H7 (cell line): ENCODE measurements around the gene CD99L2. TPM values are rescaled to one million over a fixed set of nuclear protein-coding genes. Genes with fewer than 3 reads are reported as not detected.

ENCODE experiments used
- DNase-seq: peaks from one replicate; pipeline ENCODE4 v3.0.0; 2012
- H3K27me3 ChIP-seq: 2 replicates; pipeline ENCODE4 v1.6.0; 2011; ENCODE audit warnings: mild to moderate bottlenecking, low read length; ENCODE audit not compliant: control insufficient read depth, insufficient read depth
- H3K36me3 ChIP-seq: replicated peaks from 2 replicates; pipeline ENCODE4 v1.5.1; 2011; ENCODE audit warnings: low read length; ENCODE audit not compliant: control insufficient read depth, insufficient read depth
- H3K4me3 ChIP-seq: 2 replicates; pipeline ENCODE4 v1.5.1; 2011; ENCODE audit warnings: low read depth, mild to moderate bottlenecking, control low read depth, low read length, moderate library complexity; ENCODE audit not compliant: insufficient read depth
- total RNA-seq: library from RNA; depleted of rRNA; stranded (reverse); fragments of >200 nt; shearing (Covaris generic); gene quantifications from 2 replicates; pipeline ENCODE4 v1.2.3, GENCODE V29; 2014; rRNA removed

The CD99L2 gene
- total RNA-seq: 38.1 and 59.3 TPM in 2 replicates

GRCh38 chrX:150898343-150899190 lies at the start of gene CD99L2:
TSS of gene CD99L2 (minus strand) at chrX:150898668. CDS start at chrX:150898588, 80 bp downstream.
- Histone ChIP-seq H3K27me3 (no peaks in the 10 kb centered on the region), H3K36me3 (no peaks in the 10 kb centered on the region; the same call in none of the 2 replicates)
- DNase-seq: peak; percentile 99

GRCh38 chrX:150944233-150944632 lies 45.8 kb upstream of the CD99L2 start:
- DNase-seq: no peak
- H3K27me3 ChIP-seq: peaks cover 1% of the 10 kb centered on the region; the same call in 1 of the 2 replicates
- H3K36me3 ChIP-seq: no peaks in the 10 kb centered on the region
- H3K4me3 ChIP-seq: no peak overlapping the region

More at GRCh38 chrX:150898343-150899190, at the start of gene CD99L2:
- peak within 1 kb of the TSS; percentile 87 for H3K4me3 ChIP-seq

GRCh38 chrX:150942942-150943594 lies 44.6 kb upstream of the CD99L2 start:
- Histone ChIP-seq H3K4me3 (no peak overlapping the region), H3K36me3 (no peaks in the 10 kb centered on the region), H3K27me3 (peaks cover 1% of the 10 kb centered on the region; the same call in 1 of the 2 replicates)
- DNase-seq: no peak

GRCh38 chrX:150941580-150941979 lies 43.1 kb upstream of the CD99L2 start:
- Histone ChIP-seq H3K36me3 (no peaks in the 10 kb centered on the region), H3K27me3 (peaks cover 1% of the 10 kb centered on the region; the same call in 1 of the 2 replicates), H3K4me3 (no peak overlapping the region)
- DNase-seq: no peak

GRCh38 chrX:150940844-150941495 lies 42.5 kb upstream of the CD99L2 start:
- no peak for DNase-seq

GRCh38 chrX:150936556-150936955 lies 38.1 kb upstream of the CD99L2 start:
- Histone ChIP-seq H3K4me3 (no peak overlapping the region), H3K36me3 (no peaks in the 10 kb centered on the region), H3K27me3 (no peaks in the 10 kb centered on the region)
- DNase-seq: no peak

More at GRCh38 chrX:150940844-150941495, 42.5 kb upstream of the CD99L2 start:
- Histone ChIP-seq H3K4me3 (no peak overlapping the region), H3K36me3 (no peaks in the 10 kb centered on the region), H3K27me3 (peaks cover 1% of the 10 kb centered on the region; the same call in 1 of the 2 replicates)

- no peaks in the 10 kb centered on the region for H3K27me3 ChIP-seq
- no peak overlapping the region for H3K4me3 ChIP-seq
- no peak for DNase-seq
- H3K36me3 ChIP-seq: no peaks in the 10 kb centered on the region
These were observed 37.0 kb upstream of the CD99L2 start for GRCh38 chrX:150935467-150935866.

GRCh38 chrX:150934453-150934852 lies 36.0 kb upstream of the CD99L2 start:
- H3K4me3 ChIP-seq: no peak overlapping the region
- DNase-seq: no peak
- H3K36me3 ChIP-seq: no peaks in the 10 kb centered on the region
- H3K27me3 ChIP-seq: no peaks in the 10 kb centered on the region

GRCh38 chrX:150933945-150934350 lies 35.5 kb upstream of the CD99L2 start:
- Histone ChIP-seq H3K4me3 (no peak overlapping the region), H3K27me3 (no peaks in the 10 kb centered on the region), H3K36me3 (no peaks in the 10 kb centered on the region)
- DNase-seq: no peak

- Histone ChIP-seq H3K36me3 (no peaks in the 10 kb centered on the region), H3K27me3 (no peaks in the 10 kb centered on the region), H3K4me3 (no peak overlapping the region)
- no peak for DNase-seq
These were observed 30.6 kb upstream of the CD99L2 start for GRCh38 chrX:150929058-150929457.

- H3K36me3 ChIP-seq: no peaks in the 10 kb centered on the region
- no peak overlapping the region for H3K4me3 ChIP-seq
- H3K27me3 ChIP-seq: no peaks in the 10 kb centered on the region
- no peak for DNase-seq
These were observed 28.3 kb upstream of the CD99L2 start for GRCh38 chrX:150926791-150927190.

- Histone ChIP-seq H3K27me3 (no peaks in the 10 kb centered on the region), H3K36me3 (no peaks in the 10 kb centered on the region), H3K4me3 (no peak overlapping the region)
- DNase-seq: no peak
These were observed 27.8 kb upstream of the CD99L2 start for GRCh38 chrX:150926304-150926703.

GRCh38 chrX:150919401-150919800 lies 20.9 kb upstream of the CD99L2 start:
- no peaks in the 10 kb centered on the region for H3K36me3 ChIP-seq
- DNase-seq: no peak
- H3K4me3 ChIP-seq: no peak overlapping the region

GRCh38 chrX:150913511-150913910 lies 15.0 kb upstream of the CD99L2 start:
- H3K36me3 ChIP-seq: no peaks in the 10 kb centered on the region
- H3K27me3 ChIP-seq: no peaks in the 10 kb centered on the region
- H3K4me3 ChIP-seq: no peak overlapping the region
- no peak for DNase-seq

More at GRCh38 chrX:150919401-150919800, 20.9 kb upstream of the CD99L2 start:
- H3K27me3 ChIP-seq: no peaks in the 10 kb centered on the region
